B cell (primary cell): ENCODE data around the gene ERP27. TPM values are rescaled to one million over a fixed set of nuclear protein-coding genes. Genes with fewer than 3 reads are reported as not detected.

Source experiments
- ATAC-seq: fragments of 200-7000 bp; cut with Tn5 transposase; one replicate; pipeline ENCODE4 v1.10.0; 2021; ENCODE audit warnings: low read depth, mild to moderate bottlenecking, moderate number of reproducible peaks, moderate library complexity
- CTCF ChIA-PET: fragments of 350-600 bp; sonication (Branson Sonifier 250); formaldehyde crosslinking; loops from one replicate; lab custom pipeline; 2021; ENCODE audit warnings: antibody characterized with exemption, inconsistent platforms; lab: Charles Lee
- POLR2A ChIA-PET: fragments of 350-600 bp; sonication (Branson Sonifier 250); formaldehyde crosslinking; loops from one replicate; lab custom pipeline; 2021; ENCODE audit warnings: antibody characterized with exemption; lab: Charles Lee
- DNase-seq: peaks from one replicate; pipeline ENCODE4 v3.0.0; 2013
- H2AFZ ChIP-seq: 2 replicates; pipeline ENCODE4 v1.6.1; 2012; ENCODE audit warnings: mild to moderate bottlenecking, low read depth, low read length; ENCODE audit not compliant: insufficient read depth, poor library complexity, severe bottlenecking
- H3K27ac ChIP-seq, 2 donors: 1 replicate in 1 of 2; 2 replicates in 1 of 2; pipeline ENCODE4 v1.5.1; 2012 to 2013; ENCODE audit warnings: low read length in 2 of 2, mild to moderate bottlenecking in 2 of 2, moderate library complexity in 1 of 2
- H3K27me3 ChIP-seq, 4 experiments: fragments of 200-600 bp in 1 of 4; sonication (generic) in 1 of 4; replicated peaks in 1 of 4; 1 replicate in 2 of 4; 2 replicates in 2 of 4; pipeline versions ENCODE4 v1.6.1 to v1.7.0; 2013 to 2016; ENCODE audit warnings: low read length in 3 of 4, mild to moderate bottlenecking in 2 of 4, mixed read lengths in 1 of 4, moderate library complexity in 1 of 4; ENCODE audit not compliant: insufficient read depth in 4 of 4, control insufficient read depth in 3 of 4; ENCODE audit errors: control extremely low read depth in 1 of 4
- H3K36me3 ChIP-seq, 2 experiments: replicated peaks in 1 of 2; 1 replicate in 1 of 2; 2 replicates in 1 of 2; pipeline versions ENCODE4 v1.6.1 to v1.7.1; 2013; ENCODE audit warnings: low read length in 1 of 2; ENCODE audit not compliant: insufficient read depth in 2 of 2, control insufficient read depth in 1 of 2; ENCODE audit errors: control extremely low read depth in 1 of 2, extremely low read depth in 1 of 2
- H3K4me1 ChIP-seq, 2 donors: fragments of 200-600 bp in 1 of 2; sonication (generic) in 1 of 2; 1 replicate in 1 of 2; 2 replicates in 1 of 2; pipeline versions ENCODE4 v1.5.1 to v1.6.1; 2013 to 2017; ENCODE audit warnings: low read length in 2 of 2; ENCODE audit not compliant: control insufficient read depth in 2 of 2, insufficient read depth in 2 of 2
- H3K4me2 ChIP-seq: replicated peaks from 2 replicates; pipeline ENCODE3; 2012; ENCODE audit warnings: mild to moderate bottlenecking, low read depth, low read length; ENCODE audit not compliant: poor library complexity, severe bottlenecking
- H3K4me3 ChIP-seq, 5 experiments: fragments of 200-600 bp in 1 of 5; sonication (generic) in 1 of 5; 1 replicate in 3 of 5; 2 replicates in 2 of 5; pipeline versions ENCODE4 v1.5.1 to v1.7.0; 2011 to 2016; ENCODE audit warnings: low read length in 4 of 5, mild to moderate bottlenecking in 4 of 5, low read depth in 2 of 5, control low read depth in 1 of 5, moderate library complexity in 1 of 5; ENCODE audit not compliant: insufficient read depth in 1 of 5; ENCODE audit errors: control extremely low read depth in 1 of 5, extremely low read depth in 1 of 5
- H3K79me2 ChIP-seq: fragments of 200-600 bp; sonication (generic); one replicate; pipeline ENCODE4 v1.6.0; 2016; ENCODE audit warnings: low read length; ENCODE audit not compliant: control insufficient read depth, insufficient read depth
- H3K9ac ChIP-seq: fragments of 200-600 bp; sonication (generic); 2 replicates; pipeline ENCODE4 v1.6.1; 2017; ENCODE audit warnings: mild to moderate bottlenecking, low read length, moderate library complexity
- H3K9me3 ChIP-seq, 3 donors: one replicate each; pipeline versions ENCODE4 v1.6.1 to v1.7.1; 2013; ENCODE audit warnings: low read length in 2 of 3; ENCODE audit not compliant: control insufficient read depth in 2 of 3, insufficient read depth in 1 of 3; ENCODE audit errors: control extremely low read depth in 1 of 3
- H4K20me1 ChIP-seq: 2 replicates; pipeline ENCODE4 v1.6.0; 2012; ENCODE audit warnings: mild to moderate bottlenecking, low read length; ENCODE audit not compliant: insufficient read depth, control insufficient read depth, poor library complexity, severe bottlenecking
- H3K27ac Mint-ChIP-seq: one replicate; pipeline ENCODE4 v1.8.0; 2021; ENCODE audit warnings: mixed read lengths
- H3K27me3 Mint-ChIP-seq: one replicate; pipeline ENCODE4 v1.8.0; 2021; ENCODE audit warnings: mixed read lengths
- H3K4me1 Mint-ChIP-seq: one replicate; pipeline ENCODE4 v1.8.0; 2021; ENCODE audit warnings: mixed read lengths
- H3K4me3 Mint-ChIP-seq: one replicate; pipeline ENCODE4 v1.8.0; 2021; ENCODE audit warnings: mixed read lengths
- H3K9me3 Mint-ChIP-seq: one replicate; pipeline ENCODE4 v1.8.0; 2022; ENCODE audit warnings: mixed read lengths; ENCODE audit not compliant: insufficient read depth
- CTCF ChIP-seq: fragments of 200-600 bp; IDR thresholded peaks from one replicate; pipeline ENCODE4 v1.8.0; 2022; ENCODE audit warnings: antibody characterized with exemption, mild to moderate bottlenecking
- EZH2 ChIP-seq: IDR thresholded peaks from 2 replicates; pipeline ENCODE4 v1.6.1; 2012; ENCODE audit warnings: borderline replicate concordance, low read depth, mild to moderate bottlenecking, moderate library complexity, low read length; ENCODE audit not compliant: insufficient read depth, poor library complexity, severe bottlenecking
- WGBS: methylation state at CpG from one replicate; pipeline ENCODE4 v1.1.5; 2013; ENCODE audit warnings: missing lambda C conversion rate; ENCODE audit not compliant: insufficient coverage; 5-methylcytosine and 5-hydroxymethylcytosine counted together
- intact Hi-C: fragments of 100-400 bp; cut with micrococcal nuclease; formaldehyde crosslinking; loops from one replicate; pipeline ENCODE4 v1.10.0; 2022
- polyA plus RNA-seq: library from polyadenylated mRNA; depleted of rRNA; stranded (reverse); fragments of >200 nt; gene quantifications from 2 replicates; pipeline ENCODE4 v1.2.3, GENCODE V29; 2012
- total RNA-seq, 2 donors: library from RNA; stranded (reverse); fragments of 120-200 nt in 1 of 2; gene quantifications; 1 replicate in 1 of 2; 2 replicates in 1 of 2; pipeline versions ENCODE4 v1.2.3 to v1.2.4, GENCODE V29; 2013 to 2022

Gene ERP27
- total and polyA plus RNA-seq, 2 donors (not counting 1 experiment from before 2014, with no cell fraction given), result 7.8 to 9.0 TPM

GRCh38 chr12:14934511-14934910, 3.8 kb downstream of the ERP27 start:
- Histone ChIP-seq H3K9ac (no peak overlapping the region), H4K20me1 (no peaks in the 10 kb centered on the region), H3K27ac (no peak overlapping the region), H2AFZ (no peak overlapping the region), H3K4me3 (no peak overlapping the region), H3K36me3 (peaks cover 19 to 46% of the 10 kb centered on the region in 2 experiments), H3K4me1 (peaks cover 8 to 18% of the 10 kb centered on the region in 2 donors), H3K4me2 (no peak overlapping the region), H3K79me2 (peaks cover 22% of the 10 kb centered on the region), H3K27me3 (no peaks in the 10 kb centered on the region), H3K9me3 (peaks cover 0 to 8% (median 0%) of the 10 kb centered on the region in 3 donors)
- Mint-ChIP-seq H3K9me3 (peaks cover 2% of the 10 kb centered on the region), H3K27me3 (no peaks in the 10 kb centered on the region), H3K27ac (no peak overlapping the region), H3K4me1 (peaks cover 22% of the 10 kb centered on the region), H3K4me3 (no peak overlapping the region)
- WGBS, result 100% methylated on average over 1 of the region's 2 CpGs
- DNase-seq (no peak), ATAC-seq (no peak)
- CTCF ChIA-PET, result interaction anchor here (1.5 kb wide), 1 partner anchor 86 kb away, joined by 6 read pairs; no protein-coding TSS in a partner anchor
- intact Hi-C loops, result no loop called here
- POLR2A ChIA-PET, result no interaction called here
- TF ChIP-seq EZH2, result no peak
- TF ChIP-seq CTCF, result no peak

- intact Hi-C loops, result no loop called here
- Histone ChIP-seq H3K36me3 (peaks cover 19 to 44% of the 10 kb centered on the region in 2 experiments), H3K4me3 (no peak overlapping the region), H4K20me1 (no peaks in the 10 kb centered on the region), H3K9me3 (no peaks in the 10 kb centered on the region), H3K9ac (no peak overlapping the region), H3K4me2 (no peak overlapping the region), H3K79me2 (peaks cover 9% of the 10 kb centered on the region), H2AFZ (no peak overlapping the region), H3K27me3 (no peaks in the 10 kb centered on the region), H3K4me1 (no peaks in the 10 kb centered on the region), H3K27ac (no peak overlapping the region)
- TF ChIP-seq CTCF (no peak), EZH2 (no peak)
- Mint-ChIP-seq H3K27me3 (no peaks in the 10 kb centered on the region), H3K27ac (no peak overlapping the region), H3K4me1 (peaks cover 4% of the 10 kb centered on the region), H3K9me3 (no peaks in the 10 kb centered on the region), H3K4me3 (no peak overlapping the region)
- ATAC-seq (no peak), DNase-seq (no peak)
- ChIA-PET CTCF (interaction anchor here (0.9 to 2.0 kb wide), 4 partner anchors 16 to 83 kb away, joined by 4 to 7 read pairs (median 6); no protein-coding TSS in a partner anchor), POLR2A (interaction anchor here (0.6 to 0.7 kb wide), 2 partner anchors 31 to 52 kb away, joined by 3 read pairs; no protein-coding TSS in a partner anchor)
- 97% methylated on average over 4 of the region's 7 CpGs for WGBS
These were observed 6.4 kb downstream of the ERP27 start for GRCh38 chr12:14931791-14932560.
